ENCODE results near the gene SLC25A38. TPM values are rescaled to one million over a fixed set of nuclear protein-coding genes. Genes with fewer than 3 reads are reported as not detected.
"Not testable (repeated sequence)": the region's sequence is repeated elsewhere in the genome, so short reads cannot be mapped to it uniquely, and the experiment has no call there.

Gene SLC25A38
- total RNA-seq, 1 experiment from 2014 or later: 45.9 TPM

DNA sequence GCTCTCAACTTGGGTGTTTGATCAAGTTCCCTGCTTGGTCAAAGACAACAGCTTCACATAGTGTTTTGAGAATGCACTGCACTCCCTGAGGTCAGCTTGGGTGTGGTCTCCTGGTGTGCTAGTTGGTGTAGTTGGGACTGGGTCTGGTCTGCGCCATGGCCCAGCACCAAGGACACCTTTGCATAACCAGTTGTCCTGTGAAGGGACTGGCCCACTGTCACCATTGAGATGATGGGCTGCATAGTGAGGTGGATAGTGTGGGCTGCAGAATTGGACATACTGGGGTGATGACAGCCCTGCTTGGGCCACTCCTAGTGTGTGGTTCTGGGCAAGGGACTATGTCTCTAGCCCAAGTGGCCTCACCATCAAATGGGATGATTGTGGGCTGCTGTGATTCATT is 32.8 kb downstream of the SLC25A38 start:
- Mint-ChIP-seq H3K27ac (ENCODE audit: low read depth, unreplicated experiment) (no peak overlapping the region), H3K9me3 (ENCODE audit: unreplicated experiment) (no peaks in the 10 kb centered on the region), H3K36me3 (ENCODE audit: insufficient read depth, unreplicated experiment) (peaks cover 52% of the 10 kb centered on the region), H3K27me3 (ENCODE audit: insufficient read depth, unreplicated experiment) (no peaks in the 10 kb centered on the region), H3K4me1 (ENCODE audit: insufficient read depth, unreplicated experiment) (peaks cover 16% of the 10 kb centered on the region), H3K4me3 (ENCODE audit: unreplicated experiment) (no peak overlapping the region)
- ChIA-PET POLR2A (interaction anchor here (0.6 to 3.7 kb wide), 6 partner anchors 10 to 84 kb away, joined by 3 to 48 read pairs (median 4); partner anchors contain the start of gene RPSA), CTCF (interaction anchor here (0.6 to 7.0 kb wide), 12 partner anchors 9 to 902 kb away, joined by 3 to 65 read pairs (median 4); partner anchors contain the start of gene MOBP)
- DNase-seq (ENCODE audit: unreplicated experiment): peak; percentile 46
- BruUV-seq (replicated peaks): no TSS peak
- TF ChIP-seq, protein P1, sequence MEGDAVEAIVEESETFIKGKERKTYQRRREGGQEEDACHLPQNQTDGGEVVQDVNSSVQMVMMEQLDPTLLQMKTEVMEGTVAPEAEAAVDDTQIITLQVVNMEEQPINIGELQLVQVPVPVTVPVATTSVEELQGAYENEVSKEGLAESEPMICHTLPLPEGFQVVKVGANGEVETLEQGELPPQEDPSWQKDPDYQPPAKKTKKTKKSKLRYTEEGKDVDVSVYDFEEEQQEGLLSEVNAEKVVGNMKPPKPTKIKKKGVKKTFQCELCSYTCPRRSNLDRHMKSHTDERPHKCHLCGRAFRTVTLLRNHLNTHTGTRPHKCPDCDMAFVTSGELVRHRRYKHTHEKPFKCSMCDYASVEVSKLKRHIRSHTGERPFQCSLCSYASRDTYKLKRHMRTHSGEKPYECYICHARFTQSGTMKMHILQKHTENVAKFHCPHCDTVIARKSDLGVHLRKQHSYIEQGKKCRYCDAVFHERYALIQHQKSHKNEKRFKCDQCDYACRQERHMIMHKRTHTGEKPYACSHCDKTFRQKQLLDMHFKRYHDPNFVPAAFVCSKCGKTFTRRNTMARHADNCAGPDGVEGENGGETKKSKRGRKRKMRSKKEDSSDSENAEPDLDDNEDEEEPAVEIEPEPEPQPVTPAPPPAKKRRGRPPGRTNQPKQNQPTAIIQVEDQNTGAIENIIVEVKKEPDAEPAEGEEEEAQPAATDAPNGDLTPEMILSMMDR (IDR thresholded peaks at IDR 0.05; ENCODE audit: unreplicated experiment): no peak
- intact Hi-C loops (cut with micrococcal nuclease): no loop called here

DNA sequence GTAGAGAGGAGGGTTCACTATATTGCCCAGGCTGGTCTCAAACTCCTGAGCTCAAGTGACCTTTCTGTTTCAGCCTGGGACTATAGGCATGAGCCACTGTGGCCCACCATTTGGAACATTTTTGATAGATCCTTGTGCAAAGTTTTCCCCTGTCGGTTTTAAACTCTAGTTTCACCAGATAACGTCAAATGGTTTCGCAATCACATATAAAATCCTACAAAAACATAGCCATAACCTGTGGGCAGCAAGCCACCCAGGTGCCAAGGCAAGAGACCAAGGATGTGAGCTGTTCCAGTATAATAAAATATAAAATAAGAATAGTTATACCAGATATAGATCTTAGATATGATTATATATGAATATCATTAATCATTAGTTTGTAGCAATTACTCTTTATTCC is 33.8 kb downstream of the SLC25A38 start:
- intact Hi-C loops (cut with micrococcal nuclease): loop anchor here (1.0 kb wide), 1 partner anchor 81 kb away; no protein-coding TSS in a partner anchor
- Mint-ChIP-seq H3K4me1 (ENCODE audit: insufficient read depth, unreplicated experiment) (peaks cover 16% of the 10 kb centered on the region), H3K36me3 (ENCODE audit: insufficient read depth, unreplicated experiment) (peaks cover 42% of the 10 kb centered on the region)
- H3K4me3 Mint-ChIP-seq (ENCODE audit: unreplicated experiment); H3K9me3 Mint-ChIP-seq (ENCODE audit: unreplicated experiment); BruUV-seq (replicated peaks); H3K27ac Mint-ChIP-seq (ENCODE audit: low read depth, unreplicated experiment); H3K27me3 Mint-ChIP-seq (ENCODE audit: insufficient read depth, unreplicated experiment): not testable (repeated sequence)
- CTCF ChIA-PET: interaction anchor here (0.6 to 7.0 kb wide), 11 partner anchors 8 to 901 kb away, joined by 3 to 65 read pairs (median 4); partner anchors contain the start of gene RPSA
- peak; percentile 21 for DNase-seq (ENCODE audit: unreplicated experiment)
- POLR2A ChIA-PET: interaction anchor here (0.8 to 3.7 kb wide), 5 partner anchors 9 to 83 kb away, joined by 3 to 48 read pairs (median 5); partner anchors contain the start of gene RPSA

DNA sequence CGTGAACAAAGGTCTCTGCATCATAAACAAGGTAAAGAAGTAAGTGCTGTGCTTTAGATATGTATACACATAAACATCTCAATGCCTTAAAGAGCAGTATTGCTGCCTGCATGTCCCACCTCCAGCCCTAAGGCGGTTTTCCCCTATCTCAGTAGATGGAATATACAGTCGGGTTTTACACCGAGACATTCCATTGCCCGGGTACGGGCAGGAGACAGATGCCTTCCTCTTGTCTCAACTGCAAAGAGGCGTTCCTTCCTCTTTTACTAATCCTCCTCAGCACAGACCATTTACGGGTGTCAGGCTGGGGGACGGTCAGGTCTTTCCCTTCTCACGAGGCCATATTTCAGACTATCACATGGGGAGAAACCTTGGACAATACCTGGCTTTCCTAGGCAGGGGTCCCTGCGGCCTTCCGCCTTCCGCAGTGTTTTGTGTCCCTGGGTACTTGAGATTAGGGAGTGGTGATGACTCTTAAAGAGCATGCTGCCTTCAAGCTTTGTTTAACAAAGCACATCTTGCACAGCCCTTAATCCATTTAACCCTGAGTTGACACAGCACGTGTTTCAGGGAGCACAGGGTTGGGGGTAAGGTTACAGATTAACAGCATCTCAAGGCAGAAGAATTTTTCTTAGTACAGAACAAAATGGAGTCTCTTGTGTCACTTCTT is 35.5 kb downstream of the SLC25A38 start:
- H3K27me3 Mint-ChIP-seq (ENCODE audit: insufficient read depth, unreplicated experiment); H3K4me3 Mint-ChIP-seq (ENCODE audit: unreplicated experiment); H3K27ac Mint-ChIP-seq (ENCODE audit: low read depth, unreplicated experiment); H3K9me3 Mint-ChIP-seq (ENCODE audit: unreplicated experiment); BruUV-seq (replicated peaks); intact Hi-C loops (cut with micrococcal nuclease); DNase-seq (ENCODE audit: unreplicated experiment): not testable (repeated sequence)
- CTCF ChIA-PET: interaction anchor here (0.7 to 7.0 kb wide), 2 partner anchors 75 to 80 kb away, joined by 3 to 65 read pairs; no protein-coding TSS in a partner anchor
- Mint-ChIP-seq H3K36me3 (ENCODE audit: insufficient read depth, unreplicated experiment) (peaks cover 25% of the 10 kb centered on the region), H3K4me1 (ENCODE audit: insufficient read depth, unreplicated experiment) (peaks cover 16% of the 10 kb centered on the region)
- POLR2A ChIA-PET: interaction anchor here (1.1 kb wide), 1 partner anchor 9 kb away, joined by 3 read pairs; no protein-coding TSS in a partner anchor

DNA sequence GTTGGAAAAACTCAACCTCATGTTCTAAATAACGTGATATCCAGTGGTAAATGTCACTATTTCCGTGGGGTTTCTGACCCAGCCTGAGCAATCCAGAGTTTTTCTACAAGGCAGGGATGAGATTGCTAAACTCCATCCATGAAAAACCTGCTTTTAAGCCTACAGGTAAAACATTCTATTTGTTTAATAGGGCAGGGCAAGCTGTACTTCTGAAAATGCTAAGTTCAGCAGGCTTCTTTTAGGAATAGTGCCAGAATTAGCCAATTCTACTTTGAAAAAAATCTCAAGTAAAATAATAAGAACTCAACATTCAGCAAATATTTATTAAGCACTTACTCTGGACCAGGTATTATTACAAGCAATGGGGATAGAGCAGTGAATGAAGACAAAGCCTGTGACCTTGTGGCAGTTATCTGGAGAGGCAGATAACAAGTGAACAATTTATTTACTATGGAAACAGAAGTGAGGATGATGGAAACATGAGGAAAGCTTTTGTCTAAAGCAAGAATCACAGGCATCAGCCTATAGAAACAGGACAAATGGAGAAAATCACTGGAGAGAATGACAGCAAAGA is 36.7 kb downstream of the SLC25A38 start:
- peaks cover 8% of the 10 kb centered on the region for H3K4me1 Mint-ChIP-seq (ENCODE audit: insufficient read depth, unreplicated experiment)
- BruUV-seq (replicated peaks): no TSS peak
- intact Hi-C loops (cut with micrococcal nuclease): no loop called here
- no peaks in the 10 kb centered on the region for H3K9me3 Mint-ChIP-seq (ENCODE audit: unreplicated experiment)
- TF ChIP-seq, protein P1 (IDR thresholded peaks at IDR 0.05; ENCODE audit: unreplicated experiment): no peak
- POLR2A ChIA-PET: interaction anchor here (1.0 to 1.1 kb wide), 2 partner anchors 10 to 27 kb away, joined by 3 read pairs; no protein-coding TSS in a partner anchor
- peaks cover 13% of the 10 kb centered on the region for H3K36me3 Mint-ChIP-seq (ENCODE audit: insufficient read depth, unreplicated experiment)
- DNase-seq (ENCODE audit: unreplicated experiment): no peak
- no peak overlapping the region for H3K4me3 Mint-ChIP-seq (ENCODE audit: unreplicated experiment)
- H3K27me3 Mint-ChIP-seq (ENCODE audit: insufficient read depth, unreplicated experiment): no peaks in the 10 kb centered on the region
- CTCF ChIA-PET: interaction anchor here (0.8 to 1.3 kb wide), 3 partner anchors 27 to 81 kb away, joined by 3 read pairs; no protein-coding TSS in a partner anchor
- no peak overlapping the region for H3K27ac Mint-ChIP-seq (ENCODE audit: low read depth, unreplicated experiment)

DNA sequence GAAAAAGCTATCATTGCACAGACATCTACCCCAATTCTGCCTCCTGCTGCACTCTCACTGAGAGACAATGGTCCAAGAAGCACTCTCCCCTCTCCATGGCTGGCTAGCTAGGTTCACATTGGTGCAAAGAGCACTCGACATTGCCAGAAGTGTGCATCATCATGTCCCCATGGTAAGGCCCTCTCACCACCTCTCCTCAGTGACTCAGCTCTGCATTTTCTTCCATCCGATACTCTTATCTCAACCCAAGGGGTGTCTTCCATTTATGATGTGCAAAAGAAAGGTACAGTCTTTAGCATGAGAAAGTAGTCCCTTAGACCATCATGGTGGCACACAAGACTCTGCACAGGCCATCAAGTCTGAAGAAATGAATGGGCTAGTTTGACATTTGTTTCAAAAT is 37.4 kb downstream of the SLC25A38 start:
- TF ChIP-seq, protein P1 (IDR thresholded peaks at IDR 0.05; ENCODE audit: unreplicated experiment): no peak
- Mint-ChIP-seq H3K9me3 (ENCODE audit: unreplicated experiment) (no peaks in the 10 kb centered on the region), H3K4me3 (ENCODE audit: unreplicated experiment) (no peak overlapping the region), H3K4me1 (ENCODE audit: insufficient read depth, unreplicated experiment) (peaks cover 5% of the 10 kb centered on the region), H3K27ac (ENCODE audit: low read depth, unreplicated experiment) (no peak overlapping the region), H3K36me3 (ENCODE audit: insufficient read depth, unreplicated experiment) (peaks cover 6% of the 10 kb centered on the region), H3K27me3 (ENCODE audit: insufficient read depth, unreplicated experiment) (no peaks in the 10 kb centered on the region)
- POLR2A ChIA-PET: interaction anchor here (1.0 kb wide), 1 partner anchor 27 kb away, joined by 3 read pairs; no protein-coding TSS in a partner anchor
- DNase-seq (ENCODE audit: unreplicated experiment): no peak
- CTCF ChIA-PET: interaction anchor here (0.8 to 1.3 kb wide), 2 partner anchors 78 to 80 kb away, joined by 3 read pairs; no protein-coding TSS in a partner anchor
- BruUV-seq (replicated peaks): no TSS peak
- intact Hi-C loops (cut with micrococcal nuclease): no loop called here

All from MCF 10A (cell line).